ENCODE data around the gene PGRMC1.
A peak's percentile ranks its signal among the peaks of the same experiment; 100 is the strongest.
"Not testable (repeated sequence)": the region's sequence is repeated elsewhere in the genome, so short reads cannot be mapped to it uniquely, and the experiment has no call there.

Gene PGRMC1

DNA sequence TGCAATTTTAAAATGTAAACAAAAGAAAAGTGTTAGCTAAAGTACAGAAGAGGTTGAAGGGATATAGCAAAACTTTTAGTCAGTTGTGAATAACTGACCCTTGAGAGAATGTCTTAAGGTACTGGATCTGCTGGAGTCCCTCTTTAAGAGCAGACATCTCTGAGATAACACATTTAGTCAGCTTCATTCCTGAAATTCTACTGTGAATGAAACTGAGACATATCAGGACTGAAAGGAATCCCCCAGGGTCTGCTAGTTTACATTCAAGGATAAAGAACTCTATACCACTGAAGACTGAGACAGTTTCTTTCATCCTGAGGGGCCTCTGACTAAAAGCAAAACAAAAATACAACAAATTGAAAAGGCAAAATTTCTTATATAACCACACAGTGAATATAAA, 54.4 kb downstream of the PGRMC1 start:
- DNase-seq (ENCODE audit: low read depth): no peak
- no peak overlapping the region for H3K4me3 ChIP-seq (ENCODE audit: low read length)

GRCh38 chrX:119291246-119291645, 55.2 kb downstream of the PGRMC1 start:
- not testable (repeated sequence) for DNase-seq (ENCODE audit: low read depth); H3K4me3 ChIP-seq (ENCODE audit: low read length)

More for the DNA sequence above, 54.4 kb downstream of the PGRMC1 start:
- TF ChIP-seq, protein P1, sequence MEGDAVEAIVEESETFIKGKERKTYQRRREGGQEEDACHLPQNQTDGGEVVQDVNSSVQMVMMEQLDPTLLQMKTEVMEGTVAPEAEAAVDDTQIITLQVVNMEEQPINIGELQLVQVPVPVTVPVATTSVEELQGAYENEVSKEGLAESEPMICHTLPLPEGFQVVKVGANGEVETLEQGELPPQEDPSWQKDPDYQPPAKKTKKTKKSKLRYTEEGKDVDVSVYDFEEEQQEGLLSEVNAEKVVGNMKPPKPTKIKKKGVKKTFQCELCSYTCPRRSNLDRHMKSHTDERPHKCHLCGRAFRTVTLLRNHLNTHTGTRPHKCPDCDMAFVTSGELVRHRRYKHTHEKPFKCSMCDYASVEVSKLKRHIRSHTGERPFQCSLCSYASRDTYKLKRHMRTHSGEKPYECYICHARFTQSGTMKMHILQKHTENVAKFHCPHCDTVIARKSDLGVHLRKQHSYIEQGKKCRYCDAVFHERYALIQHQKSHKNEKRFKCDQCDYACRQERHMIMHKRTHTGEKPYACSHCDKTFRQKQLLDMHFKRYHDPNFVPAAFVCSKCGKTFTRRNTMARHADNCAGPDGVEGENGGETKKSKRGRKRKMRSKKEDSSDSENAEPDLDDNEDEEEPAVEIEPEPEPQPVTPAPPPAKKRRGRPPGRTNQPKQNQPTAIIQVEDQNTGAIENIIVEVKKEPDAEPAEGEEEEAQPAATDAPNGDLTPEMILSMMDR (conservative IDR thresholded peaks at IDR 0.05; ENCODE audit: low read length): no peak

- no peak for DNase-seq (ENCODE audit: low read depth)
- TF ChIP-seq, protein P1 (conservative IDR thresholded peaks at IDR 0.05; ENCODE audit: low read length): peak; percentile 18; the same call in 1 of the 2 replicates
- H3K4me3 ChIP-seq (ENCODE audit: low read length): no peak overlapping the region
These were observed 56.4 kb downstream of the PGRMC1 start for GRCh38 chrX:119292445-119292844.
